IPS DF 4.7 (cell line): Measurements from ENCODE around the gene CD99.

Experiments used
- DNase-seq: peaks from one replicate; pipeline ENCODE4 v3.0.0-alpha.2; 2013; ENCODE audit warnings: low spot score; ENCODE audit errors: extremely low read depth

Gene CD99

DNA sequence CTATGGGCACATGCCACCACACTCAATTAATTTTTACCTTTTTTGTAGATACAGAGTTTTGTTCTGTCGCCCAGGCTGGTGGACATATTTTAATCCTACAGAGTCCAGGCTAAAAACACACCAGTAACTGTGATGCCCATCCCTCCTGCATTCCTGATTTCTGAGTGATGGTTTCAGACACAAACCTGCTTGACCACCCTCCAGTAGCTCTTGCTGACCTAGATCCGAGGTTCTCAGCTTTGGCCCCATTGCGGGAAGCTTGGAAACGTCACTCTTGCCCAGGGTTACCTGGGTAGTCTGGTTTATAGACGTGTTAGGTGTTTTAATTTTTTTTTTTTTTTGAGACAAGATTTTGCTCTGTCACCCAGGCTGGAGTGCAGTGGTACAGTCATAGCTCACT lies 7.5 kb downstream of the CD99 start:
- DNase-seq: no peak

DNA sequence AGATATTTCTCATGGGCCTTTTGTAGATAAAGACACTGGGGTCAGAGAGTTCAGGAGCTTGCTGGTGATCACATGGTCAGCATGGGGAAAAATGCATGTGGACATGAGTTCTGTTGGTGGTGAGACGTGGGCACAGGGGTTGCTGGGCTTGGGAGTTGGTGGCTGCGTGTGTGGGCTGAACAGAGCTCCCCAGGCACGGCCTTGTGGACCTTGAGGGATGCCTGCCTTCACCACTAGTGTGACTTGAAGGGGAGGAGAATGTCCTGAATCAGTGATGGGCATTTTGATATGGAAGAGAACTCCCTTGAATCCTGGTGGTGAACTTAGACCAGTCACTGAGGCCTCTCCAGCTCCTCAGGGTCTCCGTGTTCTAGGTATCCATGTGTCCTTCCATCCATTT lies 8.9 kb downstream of the CD99 start:
- DNase-seq: no peak

DNA sequence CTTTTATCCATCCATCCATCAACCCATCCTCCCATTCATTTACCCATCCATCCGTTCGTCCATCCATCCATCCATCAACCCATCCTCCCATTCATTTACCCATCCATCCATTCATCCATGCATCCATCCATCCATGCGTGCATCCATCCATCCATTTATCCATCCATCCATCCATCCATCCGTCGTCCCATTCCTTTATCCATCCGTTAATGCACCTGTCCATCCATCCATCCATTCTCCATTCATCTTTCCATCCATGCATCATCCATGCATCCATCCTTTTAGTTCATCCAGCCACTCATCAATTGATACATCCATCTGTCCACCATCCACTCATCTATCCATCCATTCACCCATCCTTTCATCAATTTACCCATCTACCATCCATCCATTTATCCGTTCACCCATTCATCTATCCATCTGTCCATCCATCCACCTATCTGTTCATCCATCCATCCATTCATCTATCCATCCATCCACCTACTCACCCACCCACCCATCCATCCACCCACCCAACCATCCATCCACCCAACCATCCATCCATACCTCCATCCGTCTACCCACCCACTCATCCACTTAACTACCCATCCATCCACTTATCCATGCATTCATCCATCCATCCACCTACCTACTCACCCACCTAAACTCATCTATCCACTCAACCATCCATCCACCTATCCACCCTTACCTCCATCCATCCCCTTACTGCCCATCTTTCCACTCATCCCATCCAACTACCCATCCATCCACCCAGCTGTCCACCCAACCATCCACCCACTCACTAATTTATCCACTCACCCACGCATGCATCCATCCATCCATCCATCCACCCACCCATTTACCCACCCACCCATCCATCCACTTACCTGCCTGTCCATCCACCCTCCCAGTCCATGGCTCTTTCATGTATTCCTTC lies 9.6 kb downstream of the CD99 start:
- DNase-seq: no peak

DNA sequence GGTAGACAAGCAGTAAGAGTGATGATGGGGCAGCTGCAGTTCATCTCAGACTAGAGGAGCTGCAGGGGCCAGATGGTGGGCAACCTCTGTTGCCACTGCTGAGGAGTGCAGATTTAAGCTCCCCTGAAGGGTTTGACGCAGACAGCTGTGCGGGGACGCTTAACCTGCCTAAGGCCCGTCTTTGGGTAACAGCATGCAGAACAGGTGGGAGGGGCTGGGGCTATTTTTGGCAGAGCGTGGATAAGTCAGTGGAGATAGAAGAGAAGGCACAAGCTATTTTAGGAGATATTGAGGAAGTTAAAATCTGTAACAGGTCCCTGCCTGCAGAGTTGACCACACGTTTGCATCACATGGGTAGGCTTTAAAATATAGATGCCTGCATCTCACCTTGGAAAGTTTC lies 10.5 kb downstream of the CD99 start:
- no peak for DNase-seq

DNA sequence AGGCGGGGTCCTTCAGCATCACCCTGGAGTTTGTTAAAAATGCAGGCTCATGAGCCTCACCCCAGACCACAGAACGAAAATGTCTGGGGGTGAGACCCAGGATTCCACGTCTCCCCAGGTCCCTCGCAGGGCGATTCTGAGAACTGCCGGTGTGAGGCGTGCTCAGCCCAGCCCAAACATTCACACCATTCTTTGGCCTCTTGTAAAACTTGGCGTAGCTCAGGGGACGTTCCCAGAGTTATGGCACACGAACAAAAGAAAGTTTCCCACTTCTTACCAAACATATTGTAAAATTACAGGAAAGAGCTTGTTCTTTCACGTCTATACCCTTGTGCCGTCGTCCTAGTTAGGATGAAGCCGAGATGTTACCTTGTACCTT lies 12.9 kb downstream of the CD99 start:
- DNase-seq: no peak

DNA sequence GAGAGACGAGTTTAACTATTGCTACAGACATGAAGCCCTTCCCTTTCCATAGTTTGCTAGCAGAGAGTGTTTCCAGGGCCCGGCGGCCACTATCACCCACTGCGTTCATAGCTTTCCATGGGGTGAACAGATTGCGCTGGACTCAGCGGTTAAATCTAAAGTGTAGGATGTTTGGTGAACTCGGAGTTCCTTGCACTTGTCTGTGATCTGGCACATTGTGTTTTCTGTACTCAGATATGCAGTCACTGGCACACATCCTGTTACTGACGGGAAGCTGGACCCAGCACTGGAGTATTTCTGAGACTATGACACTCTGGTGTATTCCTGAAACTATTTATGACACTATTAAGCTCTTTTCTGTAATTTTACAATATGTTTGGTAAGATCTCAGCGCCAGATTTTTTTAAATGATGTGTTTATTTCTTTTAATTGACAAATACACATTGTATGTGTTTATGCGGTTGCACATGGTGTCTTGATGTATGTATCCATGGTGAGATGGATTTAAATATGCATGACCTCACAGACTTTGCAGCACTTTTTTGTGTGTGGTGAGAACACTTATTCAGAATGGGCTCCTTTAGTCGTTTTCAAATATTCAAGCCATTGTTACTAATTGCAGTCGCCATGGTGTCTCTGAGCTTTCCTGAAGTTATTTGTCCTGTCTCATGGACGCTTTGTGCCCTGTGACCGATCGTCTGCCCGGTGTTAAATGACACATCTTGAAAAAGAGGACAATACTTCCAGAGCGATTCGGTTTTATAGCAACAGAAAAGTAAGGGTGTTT lies 14.1 kb downstream of the CD99 start:
- no peak for DNase-seq

DNA sequence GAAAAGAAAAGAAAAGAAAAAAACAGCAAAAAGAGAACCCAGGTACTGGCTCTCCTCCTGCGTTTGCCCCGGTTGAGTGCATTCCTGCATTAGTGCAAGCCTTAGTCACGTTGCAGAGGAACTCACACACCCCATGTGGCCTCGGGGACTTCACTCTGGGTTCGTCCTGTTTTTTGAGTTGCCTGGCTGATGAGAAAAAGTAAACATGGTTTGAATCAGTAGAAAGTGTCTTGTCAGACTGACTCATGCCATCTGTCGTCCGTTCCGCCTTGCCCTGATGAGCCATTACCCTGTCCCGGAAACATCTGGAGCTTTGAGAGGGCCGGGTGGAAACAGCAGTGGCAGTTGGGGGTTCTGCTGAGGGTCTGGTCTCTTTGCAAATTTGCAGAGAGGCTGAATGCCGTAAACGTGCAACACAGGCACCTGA lies 16.3 kb downstream of the CD99 start:
- no peak for DNase-seq

DNA sequence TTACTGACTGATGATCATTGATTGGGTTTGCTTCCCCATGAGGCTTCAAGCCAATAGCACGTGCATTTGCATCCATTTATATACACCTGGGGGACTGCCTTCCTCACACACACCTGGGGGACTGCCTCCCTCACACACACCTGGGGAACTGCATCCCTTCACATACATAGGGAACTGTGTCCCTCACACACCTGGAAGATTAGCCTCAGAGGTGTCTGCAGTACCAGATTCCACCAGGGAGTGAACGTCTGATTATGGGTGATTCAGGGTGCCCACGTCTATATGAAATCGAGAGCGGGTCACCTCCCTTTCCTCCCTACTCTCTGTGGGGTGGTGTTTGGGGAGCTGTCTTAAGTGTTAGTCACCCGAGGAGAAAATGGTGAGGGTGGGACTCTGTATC lies 16.9 kb downstream of the CD99 start:
- DNase-seq: no peak

DNA sequence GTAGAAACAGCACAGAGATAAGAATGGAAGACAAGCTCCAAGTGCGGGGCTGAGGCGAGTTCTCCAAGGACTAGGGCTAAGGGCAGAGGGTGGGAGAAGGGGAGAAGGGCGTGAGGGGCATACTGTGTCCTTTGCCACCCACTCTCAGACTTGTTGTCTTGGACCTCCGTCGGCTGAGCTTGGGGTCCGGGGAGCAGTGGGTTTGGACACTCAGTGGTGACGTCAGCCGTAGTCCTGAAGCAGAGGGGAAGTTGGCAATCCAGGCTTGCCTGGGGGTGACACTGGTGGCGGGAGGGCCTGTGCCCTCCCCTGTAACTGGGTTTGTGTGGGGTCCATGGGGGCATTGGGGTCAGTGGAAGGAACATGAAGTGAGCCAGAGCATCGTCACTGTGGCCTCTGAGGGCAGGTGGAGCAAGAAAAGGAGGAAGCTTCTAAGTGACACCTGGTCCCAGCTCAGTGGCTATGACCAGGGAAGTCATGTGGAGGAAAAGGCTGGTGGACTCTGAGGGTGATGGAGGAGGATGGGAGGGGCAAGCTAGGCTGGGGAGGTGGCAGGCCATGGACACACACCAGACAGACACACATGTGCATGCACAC lies 17.6 kb downstream of the CD99 start:
- no peak for DNase-seq

DNA sequence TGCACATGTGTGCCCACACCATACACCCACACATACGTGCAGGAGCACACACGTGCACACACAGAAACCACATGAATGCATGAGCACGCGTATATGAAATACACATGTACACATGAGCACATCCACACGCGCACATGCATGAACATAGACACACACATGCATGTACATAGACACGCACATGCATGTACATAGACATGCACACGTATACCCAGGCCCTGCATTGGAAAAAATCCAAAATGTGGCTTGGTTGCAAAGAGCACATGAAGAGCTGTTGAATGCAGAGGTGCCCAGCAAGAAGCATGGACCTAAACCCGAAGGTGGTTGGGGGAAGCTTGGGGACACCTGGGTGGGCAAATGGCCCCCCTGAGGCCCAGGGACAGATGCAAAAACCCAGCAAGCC lies 18.5 kb downstream of the CD99 start:
- no peak for DNase-seq

DNA sequence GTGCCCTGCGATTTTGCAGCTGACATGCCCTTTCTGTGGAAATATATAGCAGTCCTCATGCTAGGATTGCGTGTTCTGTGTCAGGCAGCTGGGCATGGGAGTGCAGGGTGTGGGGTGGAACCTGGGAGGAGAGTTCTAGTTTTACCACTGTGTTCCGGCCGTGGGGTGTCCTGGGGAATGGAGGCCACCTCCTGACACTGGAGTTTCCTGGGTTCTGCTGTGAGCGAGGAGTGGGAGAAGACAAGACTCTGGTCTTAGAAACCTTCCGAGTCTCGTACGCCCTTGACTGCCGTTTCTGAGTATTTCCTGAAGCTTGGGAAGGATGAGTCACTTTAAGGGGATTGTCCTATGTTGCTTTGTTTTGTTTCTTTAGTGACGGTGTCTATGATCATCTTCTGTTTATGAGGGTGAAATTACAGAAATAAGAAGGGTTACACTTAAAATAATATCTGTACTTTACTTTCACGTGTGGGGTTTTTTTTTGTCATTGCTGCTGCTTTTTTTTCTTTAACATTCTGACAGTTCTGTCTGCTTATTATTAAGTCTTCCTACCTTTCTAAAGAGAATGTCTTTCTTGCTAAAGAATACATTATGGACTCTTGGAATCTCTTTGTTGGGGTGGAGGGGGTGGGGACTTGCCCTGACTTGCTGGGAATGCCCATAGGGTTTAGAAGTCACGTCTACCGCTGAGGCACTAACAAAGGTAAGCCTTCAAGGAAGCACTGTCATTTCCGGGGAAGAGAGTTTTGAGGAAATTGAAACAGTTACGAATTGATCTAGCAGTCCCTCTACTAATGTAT lies 19.1 kb downstream of the CD99 start:
- DNase-seq: no peak

DNA sequence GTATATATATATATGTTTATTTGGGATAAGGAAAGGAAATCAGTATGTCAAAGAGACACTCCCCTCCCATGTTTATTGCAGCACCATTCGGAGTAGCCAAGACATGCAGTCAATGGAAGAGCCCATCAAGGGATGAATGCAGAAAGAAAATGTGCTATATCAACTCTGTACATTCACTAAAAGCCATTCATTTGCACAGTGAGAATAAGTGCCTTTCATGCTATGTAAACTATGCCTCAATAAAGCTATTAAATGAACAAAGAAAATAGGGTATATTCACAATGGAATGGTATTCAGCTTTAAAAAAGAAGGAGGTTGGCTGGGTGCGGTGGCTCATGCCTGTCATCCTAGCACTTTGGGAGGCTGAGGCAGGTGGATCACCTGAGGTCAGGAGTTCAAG lies 20.3 kb downstream of the CD99 start:
- DNase-seq: no peak

DNA sequence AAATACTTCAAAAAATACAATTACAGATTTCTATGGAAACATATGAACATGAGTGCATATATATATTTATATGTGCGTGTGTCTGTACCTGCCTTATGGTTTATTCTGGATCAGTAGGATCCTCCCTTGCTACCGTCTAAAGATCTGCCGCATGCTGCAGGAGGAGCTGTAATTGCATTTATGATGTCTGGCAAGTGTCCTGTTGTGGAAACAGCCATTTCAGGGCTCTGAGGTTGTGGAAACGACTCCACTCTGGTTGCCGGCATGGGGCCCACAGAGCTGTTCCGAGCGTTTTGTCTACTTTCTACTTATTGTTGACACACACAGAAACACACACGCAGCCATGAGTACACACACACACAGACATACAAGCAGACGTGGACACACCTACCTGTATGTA lies 21.3 kb downstream of the CD99 start:
- no peak for DNase-seq

DNA sequence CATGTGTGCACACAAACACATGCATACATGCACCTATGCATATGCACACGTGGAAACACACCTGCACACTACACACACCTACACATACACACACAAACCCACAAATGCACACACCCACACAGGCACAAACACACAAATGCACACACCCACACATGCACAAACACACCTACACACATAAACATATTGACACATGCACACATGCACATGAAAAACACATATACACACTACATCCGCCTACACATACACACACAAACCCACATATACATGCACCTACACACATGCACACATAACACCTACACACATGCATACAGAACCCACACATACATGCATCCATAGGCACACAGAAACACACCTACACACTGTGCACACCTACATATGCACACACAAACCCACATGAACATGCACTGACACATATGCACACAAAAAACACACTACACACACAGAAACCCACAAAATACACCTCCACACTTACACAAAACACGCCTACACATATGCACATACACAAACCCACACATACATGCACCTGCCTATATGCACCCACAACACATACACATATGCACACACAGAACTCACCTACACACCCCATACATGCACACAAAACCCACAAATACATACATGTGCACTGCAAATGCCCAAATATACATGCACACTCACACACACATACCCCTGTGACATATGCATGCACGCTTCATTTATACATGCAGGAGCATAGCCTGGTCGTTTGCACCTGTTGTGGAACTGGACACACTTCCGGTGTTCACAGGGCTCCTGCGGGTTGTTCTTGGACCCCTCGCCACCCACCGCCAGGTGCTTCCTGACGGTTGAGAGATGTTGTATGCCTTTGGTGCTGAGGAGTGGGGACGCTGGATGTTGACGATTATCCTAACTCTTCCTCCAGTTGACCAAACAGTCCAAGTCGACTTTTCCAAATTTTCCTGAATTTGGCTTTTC lies 22.1 kb downstream of the CD99 start:
- no peak for DNase-seq

DNA sequence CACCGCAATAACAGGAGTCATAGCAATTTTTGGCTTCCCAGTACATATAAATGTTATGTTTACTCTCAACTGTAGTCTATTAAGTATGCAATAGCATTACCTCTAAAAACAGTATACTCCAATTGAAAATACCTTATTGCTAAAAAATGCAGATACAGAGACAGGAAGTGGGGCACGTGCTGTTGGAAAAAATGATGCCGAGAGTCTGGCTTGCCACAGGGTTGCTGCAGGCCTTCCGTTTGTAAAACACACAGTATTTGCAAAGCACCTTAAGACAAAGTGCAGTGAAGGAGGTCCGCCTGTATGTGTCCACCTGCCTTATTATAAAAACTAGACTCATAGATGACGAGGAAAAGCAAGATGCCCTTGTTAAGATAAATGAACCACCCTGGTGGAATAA lies 23.5 kb downstream of the CD99 start:
- no peak for DNase-seq

DNA sequence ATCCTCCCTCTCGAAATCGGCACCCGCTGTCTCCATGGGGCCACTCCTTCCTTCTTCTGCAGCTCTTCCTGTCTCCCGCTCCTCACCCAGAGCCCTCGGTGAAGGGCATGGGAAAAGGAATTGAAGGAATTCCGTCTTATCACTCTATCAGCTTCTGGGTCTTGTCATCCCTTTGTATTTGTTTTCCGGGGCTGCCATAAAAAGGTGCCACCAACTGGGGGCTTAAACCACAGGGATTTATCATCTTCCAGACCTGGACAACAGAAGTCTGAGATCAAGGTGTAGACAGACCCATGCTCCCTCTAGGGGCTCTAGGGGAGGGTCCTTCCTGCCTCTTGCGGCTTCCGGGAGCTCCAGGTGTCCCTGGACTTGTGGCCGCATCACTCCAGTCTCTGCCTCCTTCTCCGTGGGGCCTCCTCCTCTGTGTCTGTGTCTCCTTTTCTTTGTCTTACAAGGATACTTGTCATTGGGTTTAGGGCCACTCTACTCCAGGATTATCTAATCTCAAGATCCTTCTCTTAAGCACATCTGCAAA lies 24.0 kb downstream of the CD99 start:
- DNase-seq: no peak

DNA sequence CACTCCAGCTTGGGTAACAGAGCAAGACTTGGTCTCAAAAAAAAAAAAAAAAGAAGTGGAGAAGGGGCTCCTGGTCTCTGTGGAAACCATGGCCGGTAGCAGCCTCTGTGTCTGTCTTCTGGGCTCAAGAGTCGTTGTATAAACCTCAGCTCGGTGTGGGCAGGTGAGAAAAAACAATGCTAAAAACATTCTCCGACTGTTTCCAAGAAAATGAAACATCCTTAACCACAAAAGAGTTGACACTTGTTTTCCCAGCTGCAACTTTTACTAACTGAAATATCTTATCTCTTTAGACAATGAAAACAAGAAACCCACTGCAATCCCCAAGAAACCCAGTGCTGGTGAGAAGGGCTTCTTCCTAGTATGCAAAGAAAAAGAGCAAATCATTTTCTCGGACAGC lies 26.2 kb downstream of the CD99 start:
- DNase-seq: no peak

DNA sequence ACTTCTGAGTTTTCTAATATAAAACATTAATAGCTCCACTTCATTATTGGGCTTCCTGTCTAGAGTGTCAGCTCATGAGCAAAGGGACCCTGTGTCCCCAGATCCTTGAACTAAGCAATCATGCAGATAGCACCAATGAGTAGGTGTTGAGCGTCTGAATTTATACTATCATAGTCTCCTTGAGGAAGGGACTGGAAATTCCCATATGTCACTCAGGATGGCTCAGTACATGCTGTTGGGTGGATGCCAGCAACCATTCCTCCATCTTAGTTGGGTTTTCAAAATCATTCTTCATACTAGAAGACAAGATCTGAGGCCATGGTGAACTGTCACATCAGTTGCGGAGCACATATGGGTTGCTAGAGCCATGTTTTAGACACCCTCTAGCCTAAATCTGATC lies 27.7 kb downstream of the CD99 start:
- no peak for DNase-seq

DNA sequence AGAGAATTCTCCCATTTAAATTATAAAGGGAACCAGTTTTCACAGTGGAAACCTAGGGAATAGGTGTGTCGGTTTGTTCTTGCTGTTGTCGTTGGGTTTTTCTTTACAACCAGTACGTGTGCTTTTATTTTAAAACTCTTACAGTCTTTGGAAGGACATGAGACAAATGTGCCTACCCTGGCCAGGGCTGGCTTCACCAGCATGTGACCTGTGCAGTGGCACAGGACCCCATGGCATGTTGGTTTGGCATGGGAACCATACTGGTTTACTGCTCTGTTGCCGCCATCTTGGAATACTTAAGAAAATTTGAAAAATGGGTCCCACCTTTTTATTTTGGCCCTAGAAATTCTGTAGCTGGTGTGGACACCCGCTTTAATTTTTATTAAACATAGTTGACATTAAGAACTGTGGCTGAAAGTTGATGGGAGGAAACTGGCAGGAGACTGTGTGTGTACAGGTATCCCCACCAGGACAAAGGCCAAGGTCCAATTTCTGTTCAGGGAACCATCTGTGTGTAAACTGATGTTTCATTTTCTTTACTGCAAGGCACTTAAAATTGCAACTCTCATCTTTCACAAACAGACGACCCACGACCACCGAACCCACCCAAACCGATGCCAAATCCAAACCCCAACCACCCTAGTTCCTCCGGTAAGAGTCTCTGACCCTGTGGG lies 28.8 kb downstream of the CD99 start:
- DNase-seq: no peak
